ENCODE measurements around the gene VWDE.
"Not testable (repeated sequence)": the region's sequence is repeated elsewhere in the genome, so short reads cannot be mapped to it uniquely, and the experiment has no call there.

Gene VWDE

GRCh38 chr7:12403287-12404181 lies at the start of gene VWDE:
Gene VWDE, minus strand, starts transcription at chr7:12403865. Its CDS starts 149 bp downstream, at chr7:12403716.
- TF ChIP-seq EZH2phosphoT487 (IDR thresholded peaks at IDR 0.05; ENCODE audit: low read depth): no peak
- TF ChIP-seq CTCF (IDR thresholded peaks at IDR 0.05; ENCODE audit: low read depth, low read length): no peak
- no peak within 1 kb of the TSS for H3K9ac ChIP-seq (ENCODE audit: low read length)
- no peak within 1 kb of the TSS for H2AFZ ChIP-seq (ENCODE audit: low read depth, low read length)
- no peaks in the 10 kb centered on the region for H3K27me3 ChIP-seq (ENCODE audit: low read depth, low read length)
- no peaks in the 10 kb centered on the region for H3K36me3 ChIP-seq (replicated peaks; ENCODE audit: low read depth, low read length)
- H3K4me3 ChIP-seq (ENCODE audit: low read length): no peak within 1 kb of the TSS
- no peaks in the 10 kb centered on the region for H3K9me3 ChIP-seq (ENCODE audit: insufficient read depth, low read length)
- no peaks in the 10 kb centered on the region for H3K79me2 ChIP-seq (ENCODE audit: low read length)
- no peaks in the 10 kb centered on the region for H3K4me1 ChIP-seq (ENCODE audit: low read length)
- H4K20me1 ChIP-seq (ENCODE audit: insufficient read depth, low read length): no peaks in the 10 kb centered on the region
- H3K4me2 ChIP-seq (ENCODE audit: low read length): no peak within 1 kb of the TSS
- no peak within 1 kb of the TSS for H3K27ac ChIP-seq (ENCODE audit: low read length)

- not testable (repeated sequence) for H3K4me3 ChIP-seq (ENCODE audit: low read length); H3K4me1 ChIP-seq (ENCODE audit: low read length); H3K27ac ChIP-seq (ENCODE audit: low read length); H3K9me3 ChIP-seq (ENCODE audit: insufficient read depth, low read length); H3K4me2 ChIP-seq (ENCODE audit: low read length); H4K20me1 ChIP-seq (ENCODE audit: insufficient read depth, low read length); H3K9ac ChIP-seq (ENCODE audit: low read length); H2AFZ ChIP-seq (ENCODE audit: low read depth, low read length); H3K79me2 ChIP-seq (ENCODE audit: low read length); H3K36me3 ChIP-seq (replicated peaks; ENCODE audit: low read depth, low read length); H3K27me3 ChIP-seq (ENCODE audit: low read depth, low read length)
Measured at GRCh38 chr7:12453136-12453535, 49.5 kb upstream of the VWDE start.

GRCh38 chr7:12450615-12451014 lies 47.0 kb upstream of the VWDE start:
- no peak for TF ChIP-seq EZH2phosphoT487 (IDR thresholded peaks at IDR 0.05; ENCODE audit: low read depth)
- no peak for TF ChIP-seq CTCF (IDR thresholded peaks at IDR 0.05; ENCODE audit: low read depth, low read length)
- no peak overlapping the region for H3K4me3 ChIP-seq (ENCODE audit: low read length)
- H3K4me2 ChIP-seq (ENCODE audit: low read length): no peak overlapping the region
- H3K9me3 ChIP-seq (ENCODE audit: insufficient read depth, low read length): no peaks in the 10 kb centered on the region
- H3K9ac ChIP-seq (ENCODE audit: low read length): no peak overlapping the region
- H2AFZ ChIP-seq (ENCODE audit: low read depth, low read length): no peak overlapping the region
- H3K27me3 ChIP-seq (ENCODE audit: low read depth, low read length): no peaks in the 10 kb centered on the region
- no peaks in the 10 kb centered on the region for H3K36me3 ChIP-seq (replicated peaks; ENCODE audit: low read depth, low read length)
- no peaks in the 10 kb centered on the region for H3K4me1 ChIP-seq (ENCODE audit: low read length)
- H3K27ac ChIP-seq (ENCODE audit: low read length): no peak overlapping the region
- H4K20me1 ChIP-seq (ENCODE audit: insufficient read depth, low read length): no peaks in the 10 kb centered on the region
- H3K79me2 ChIP-seq (ENCODE audit: low read length): no peaks in the 10 kb centered on the region

- no peaks in the 10 kb centered on the region for H3K79me2 ChIP-seq (ENCODE audit: low read length)
- TF ChIP-seq CTCF (IDR thresholded peaks at IDR 0.05; ENCODE audit: low read depth, low read length): no peak
- TF ChIP-seq EZH2phosphoT487 (IDR thresholded peaks at IDR 0.05; ENCODE audit: low read depth): no peak
- no peak overlapping the region for H3K4me3 ChIP-seq (ENCODE audit: low read length)
- no peaks in the 10 kb centered on the region for H3K27me3 ChIP-seq (ENCODE audit: low read depth, low read length)
- H3K9ac ChIP-seq (ENCODE audit: low read length): no peak overlapping the region
- peaks cover 4% of the 10 kb centered on the region for H3K4me1 ChIP-seq (ENCODE audit: low read length)
- H3K36me3 ChIP-seq (replicated peaks; ENCODE audit: low read depth, low read length): no peaks in the 10 kb centered on the region
- H3K9me3 ChIP-seq (ENCODE audit: insufficient read depth, low read length): no peaks in the 10 kb centered on the region
- no peaks in the 10 kb centered on the region for H4K20me1 ChIP-seq (ENCODE audit: insufficient read depth, low read length)
- no peak overlapping the region for H2AFZ ChIP-seq (ENCODE audit: low read depth, low read length)
- H3K27ac ChIP-seq (ENCODE audit: low read length): no peak overlapping the region
- H3K4me2 ChIP-seq (ENCODE audit: low read length): no peak overlapping the region
Measured at GRCh38 chr7:12444785-12445184, 41.1 kb upstream of the VWDE start.

Data from OCI-LY3 (cell line).